ENCODE results near the gene IMPACT. TPM values are rescaled to one million over a fixed set of nuclear protein-coding genes. Genes with fewer than 3 reads are reported as not detected.

IMPACT gene
- total RNA-seq: 31.2 TPM
- long read RNA-seq, transcript IMPACT-201 (11 exons, 3,792 nt): major isoform, 39 of 46 reads
- long read RNA-seq, partial matches to known transcripts: 1 of 46 reads
- long read RNA-seq, other reads (novel, unspliced or antisense): 5 of 46 reads

GRCh38 chr18:24426398-24427294, at the start of gene IMPACT:
IMPACT (plus strand) TSS chr18:24426670; CDS start chr18:24426757, 87 bp downstream.
- DNase-seq (peak; percentile 95), ATAC-seq (peak; percentile 99)
- Histone ChIP-seq H3K9me3 (no peaks in the 10 kb centered on the region), H3K4me1 (peaks cover 6% of the 10 kb centered on the region), H3K4me3 (peak within 1 kb of the TSS; percentile 96), H3K27me3 (peaks cover 5% of the 10 kb centered on the region), H3K27ac (peak within 1 kb of the TSS; percentile 94), H3K36me3 (peaks cover 17% of the 10 kb centered on the region)
- TF ChIP-seq, protein P1, sequence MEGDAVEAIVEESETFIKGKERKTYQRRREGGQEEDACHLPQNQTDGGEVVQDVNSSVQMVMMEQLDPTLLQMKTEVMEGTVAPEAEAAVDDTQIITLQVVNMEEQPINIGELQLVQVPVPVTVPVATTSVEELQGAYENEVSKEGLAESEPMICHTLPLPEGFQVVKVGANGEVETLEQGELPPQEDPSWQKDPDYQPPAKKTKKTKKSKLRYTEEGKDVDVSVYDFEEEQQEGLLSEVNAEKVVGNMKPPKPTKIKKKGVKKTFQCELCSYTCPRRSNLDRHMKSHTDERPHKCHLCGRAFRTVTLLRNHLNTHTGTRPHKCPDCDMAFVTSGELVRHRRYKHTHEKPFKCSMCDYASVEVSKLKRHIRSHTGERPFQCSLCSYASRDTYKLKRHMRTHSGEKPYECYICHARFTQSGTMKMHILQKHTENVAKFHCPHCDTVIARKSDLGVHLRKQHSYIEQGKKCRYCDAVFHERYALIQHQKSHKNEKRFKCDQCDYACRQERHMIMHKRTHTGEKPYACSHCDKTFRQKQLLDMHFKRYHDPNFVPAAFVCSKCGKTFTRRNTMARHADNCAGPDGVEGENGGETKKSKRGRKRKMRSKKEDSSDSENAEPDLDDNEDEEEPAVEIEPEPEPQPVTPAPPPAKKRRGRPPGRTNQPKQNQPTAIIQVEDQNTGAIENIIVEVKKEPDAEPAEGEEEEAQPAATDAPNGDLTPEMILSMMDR (IDR thresholded peaks at IDR 0.05): no peak
- intact Hi-C loops (cut with DNase I): no loop called here

DNA sequence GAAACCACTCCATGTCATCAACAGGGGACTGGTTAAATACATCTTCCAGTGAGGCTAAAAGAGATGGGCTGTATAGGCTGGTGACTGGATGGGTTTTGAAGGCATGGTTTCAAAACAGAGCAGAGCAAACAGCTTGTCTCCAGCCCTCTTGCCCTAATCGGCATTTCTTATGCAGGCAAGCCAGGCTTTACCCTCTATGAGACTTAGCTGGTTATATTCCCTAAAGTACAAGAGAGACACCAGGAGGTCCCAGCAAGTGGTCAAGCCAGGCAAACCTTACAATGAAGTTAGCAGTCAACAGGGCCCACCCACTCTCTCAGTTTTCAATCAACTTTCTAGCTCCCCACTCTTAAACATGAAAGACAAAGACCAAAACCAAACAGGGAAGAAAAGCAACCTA, 47.9 kb upstream of the IMPACT start:
- Histone ChIP-seq H3K27ac (no peak overlapping the region), H3K27me3 (no peaks in the 10 kb centered on the region), H3K9me3 (no peaks in the 10 kb centered on the region), H3K36me3 (no peaks in the 10 kb centered on the region), H3K4me3 (no peak overlapping the region), H3K4me1 (no peaks in the 10 kb centered on the region)
- intact Hi-C loops (cut with DNase I): no loop called here
- ATAC-seq (no peak), DNase-seq (no peak)
- TF ChIP-seq, protein P1 (IDR thresholded peaks at IDR 0.05): no peak

- H3K4me3 ChIP-seq: no peak overlapping the region
- H3K27me3 ChIP-seq: no peaks in the 10 kb centered on the region
- H3K36me3 ChIP-seq: no peaks in the 10 kb centered on the region
- no peaks in the 10 kb centered on the region for H3K9me3 ChIP-seq
- no peaks in the 10 kb centered on the region for H3K4me1 ChIP-seq
- ATAC-seq (no peak), DNase-seq (no peak)
- TF ChIP-seq, protein P1 (IDR thresholded peaks at IDR 0.05): no peak
- H3K27ac ChIP-seq: no peak overlapping the region
- intact Hi-C loops (cut with DNase I): no loop called here
These were observed 46.2 kb upstream of the IMPACT start for GRCh38 chr18:24380163-24380747.

- no peak overlapping the region for H3K4me3 ChIP-seq
- DNase-seq (no peak), ATAC-seq (no peak)
- H3K27me3 ChIP-seq: no peaks in the 10 kb centered on the region
- H3K9me3 ChIP-seq: no peaks in the 10 kb centered on the region
- TF ChIP-seq, protein P1 (IDR thresholded peaks at IDR 0.05): no peak
- no peaks in the 10 kb centered on the region for H3K4me1 ChIP-seq
- H3K36me3 ChIP-seq: no peaks in the 10 kb centered on the region
- H3K27ac ChIP-seq: no peak overlapping the region
- intact Hi-C loops (cut with DNase I): no loop called here
These were observed 45.3 kb upstream of the IMPACT start for GRCh38 chr18:24381126-24381525.

- no peak overlapping the region for H3K27ac ChIP-seq
- H3K4me1 ChIP-seq: no peaks in the 10 kb centered on the region
- no peaks in the 10 kb centered on the region for H3K36me3 ChIP-seq
- H3K4me3 ChIP-seq: no peak overlapping the region
- TF ChIP-seq, protein P1 (IDR thresholded peaks at IDR 0.05): no peak
- intact Hi-C loops (cut with DNase I): no loop called here
- ATAC-seq (no peak), DNase-seq (no peak)
- no peaks in the 10 kb centered on the region for H3K9me3 ChIP-seq
- no peaks in the 10 kb centered on the region for H3K27me3 ChIP-seq
These were observed 39.8 kb upstream of the IMPACT start for GRCh38 chr18:24386681-24387080.

Data from upper lobe of right lung (tissue), 1 donor.